Thoracic aorta (tissue), 2 donors: ENCODE measurements around the gene PPEF1. TPM values are rescaled to one million over a fixed set of nuclear protein-coding genes. Genes with fewer than 3 reads are reported as not detected.
A peak's percentile ranks its signal among the peaks of the same experiment; 100 is the strongest.

ENCODE experiments used
- ATAC-seq: fragments of 150-250 bp; one replicate; pipeline ENCODE4 v1.8.0; 2017; ENCODE audit warnings: low read depth; ENCODE audit not compliant: insufficient number of reproducible peaks, low FRiP score
- DNase-seq: peaks from one replicate; pipeline ENCODE4 v3.0.0-alpha.2; 2020; ENCODE audit warnings: low spot score
- H3K27ac ChIP-seq, 2 donors: fragments of 200-600 bp; sonication (generic); 1 replicate in 1 of 2; 2 replicates in 1 of 2; pipeline ENCODE4 v1.5.1; 2016; ENCODE audit warnings: mild to moderate bottlenecking in 2 of 2, moderate library complexity in 2 of 2
- H3K27me3 ChIP-seq: fragments of 200-600 bp; sonication (generic); replicated peaks from 2 replicates; pipeline ENCODE4 v1.6.0; 2016; ENCODE audit warnings: mild to moderate bottlenecking; ENCODE audit not compliant: insufficient read depth
- H3K36me3 ChIP-seq: fragments of 200-600 bp; sonication (generic); one replicate; pipeline ENCODE4 v1.5.1; 2016
- H3K4me1 ChIP-seq, 2 donors: fragments of 200-600 bp; sonication (generic); 1 replicate in 1 of 2; 2 replicates in 1 of 2; pipeline versions ENCODE4 v1.5.1 to v1.6.0; 2016; ENCODE audit warnings: low read depth in 2 of 2, mild to moderate bottlenecking in 1 of 2; ENCODE audit not compliant: control insufficient read depth in 1 of 2
- H3K4me3 ChIP-seq: fragments of 200-600 bp; sonication (generic); 2 replicates; pipeline ENCODE4 v1.5.1; 2016; ENCODE audit warnings: mild to moderate bottlenecking
- H3K9me3 ChIP-seq: fragments of 200-600 bp; sonication (generic); 2 replicates; pipeline ENCODE4 v1.5.1; 2016
- CTCF ChIP-seq: fragments of 200-600 bp; sonication (generic); IDR thresholded peaks from one replicate; pipeline ENCODE4 v1.5.1; 2019; ENCODE audit warnings: antibody characterized with exemption
- total RNA-seq, 2 donors: library from RNA; depleted of rRNA; stranded (reverse); fragments of >200 nt; gene quantifications; one replicate each; pipeline versions ENCODE4 v1.1.0 to v1.2.3, GENCODE V29; 2016

Gene PPEF1
- total RNA-seq, 2 donors from 2014 or later = not detected

DNA sequence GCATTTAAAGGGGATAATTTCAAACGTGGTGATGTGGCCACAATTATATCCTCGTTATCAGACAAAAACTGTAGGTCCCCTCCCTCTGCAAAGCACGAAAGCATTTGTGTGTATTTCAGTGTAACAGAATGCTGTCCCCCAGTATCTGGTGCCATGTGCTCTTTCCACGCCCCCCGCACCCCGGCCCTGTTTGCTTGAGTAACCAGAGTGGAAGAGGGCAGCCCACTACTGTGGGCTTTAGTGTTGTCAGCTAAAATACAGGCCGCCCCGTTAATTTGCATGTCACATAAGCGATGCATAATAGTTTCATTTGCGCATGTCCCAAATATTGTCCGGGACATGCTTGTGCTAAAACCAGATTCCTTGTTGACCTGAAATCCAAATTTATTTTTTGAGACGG is 166.4 kb downstream of the PPEF1 start:
- Histone ChIP-seq H3K4me3 (no peak overlapping the region), H3K27me3 (no peaks in the 10 kb centered on the region), H3K4me1 (peaks cover 11 to 39% of the 10 kb centered on the region in 2 donors), H3K9me3 (no peaks in the 10 kb centered on the region), H3K27ac (peak overlapping the region; percentile 84 to 94), H3K36me3 (no peaks in the 10 kb centered on the region)
- no peak for TF ChIP-seq CTCF
- no peak for ATAC-seq
- no peak for DNase-seq

GRCh38 chrX:18874560-18875255 is 167.3 kb downstream of the PPEF1 start:
- ATAC-seq (no peak), DNase-seq (no peak)
- Histone ChIP-seq H3K27me3 (no peaks in the 10 kb centered on the region), H3K27ac (peak overlapping the region in 1 of 2 donors; percentile 94), H3K4me3 (no peak overlapping the region), H3K4me1 (peaks cover 11 to 39% of the 10 kb centered on the region in 2 donors), H3K36me3 (no peaks in the 10 kb centered on the region), H3K9me3 (no peaks in the 10 kb centered on the region)
- TF ChIP-seq CTCF = no peak

- Histone ChIP-seq H3K4me3 (no peak overlapping the region), H3K4me1 (peaks cover 11 to 39% of the 10 kb centered on the region in 2 donors), H3K36me3 (no peaks in the 10 kb centered on the region), H3K27ac (peak overlapping the region; percentile 53 to 94), H3K9me3 (no peaks in the 10 kb centered on the region), H3K27me3 (no peaks in the 10 kb centered on the region)
- ATAC-seq = no peak
- no peak for DNase-seq
- no peak for TF ChIP-seq CTCF
These were observed 167.9 kb downstream of the PPEF1 start for GRCh38 chrX:18875256-18875878.

- TF ChIP-seq CTCF = no peak
These were observed 170.0 kb downstream of the PPEF1 start for GRCh38 chrX:18877469-18877868.

More at GRCh38 chrX:18877469-18877868, 170.0 kb downstream of the PPEF1 start:
- Histone ChIP-seq H3K27ac (no peak overlapping the region), H3K27me3 (no peaks in the 10 kb centered on the region), H3K4me3 (no peak overlapping the region), H3K9me3 (no peaks in the 10 kb centered on the region), H3K36me3 (no peaks in the 10 kb centered on the region), H3K4me1 (peaks cover 4 to 22% of the 10 kb centered on the region in 2 donors)
- ATAC-seq = no peak
- DNase-seq = no peak

Other genes starting within 250 kb of the PPEF1 start
- not detected for gene RS1, start 35.5 kb upstream of the PPEF1 start, total RNA-seq